Measurements from ENCODE around the gene RXRG. TPM values are rescaled to one million over a fixed set of nuclear protein-coding genes. Genes with fewer than 3 reads are reported as not detected.

The RXRG gene
- total and polyA plus RNA-seq, 2 donors (not counting 1 experiment from before 2014, with no cell fraction given), result not detected

DNA sequence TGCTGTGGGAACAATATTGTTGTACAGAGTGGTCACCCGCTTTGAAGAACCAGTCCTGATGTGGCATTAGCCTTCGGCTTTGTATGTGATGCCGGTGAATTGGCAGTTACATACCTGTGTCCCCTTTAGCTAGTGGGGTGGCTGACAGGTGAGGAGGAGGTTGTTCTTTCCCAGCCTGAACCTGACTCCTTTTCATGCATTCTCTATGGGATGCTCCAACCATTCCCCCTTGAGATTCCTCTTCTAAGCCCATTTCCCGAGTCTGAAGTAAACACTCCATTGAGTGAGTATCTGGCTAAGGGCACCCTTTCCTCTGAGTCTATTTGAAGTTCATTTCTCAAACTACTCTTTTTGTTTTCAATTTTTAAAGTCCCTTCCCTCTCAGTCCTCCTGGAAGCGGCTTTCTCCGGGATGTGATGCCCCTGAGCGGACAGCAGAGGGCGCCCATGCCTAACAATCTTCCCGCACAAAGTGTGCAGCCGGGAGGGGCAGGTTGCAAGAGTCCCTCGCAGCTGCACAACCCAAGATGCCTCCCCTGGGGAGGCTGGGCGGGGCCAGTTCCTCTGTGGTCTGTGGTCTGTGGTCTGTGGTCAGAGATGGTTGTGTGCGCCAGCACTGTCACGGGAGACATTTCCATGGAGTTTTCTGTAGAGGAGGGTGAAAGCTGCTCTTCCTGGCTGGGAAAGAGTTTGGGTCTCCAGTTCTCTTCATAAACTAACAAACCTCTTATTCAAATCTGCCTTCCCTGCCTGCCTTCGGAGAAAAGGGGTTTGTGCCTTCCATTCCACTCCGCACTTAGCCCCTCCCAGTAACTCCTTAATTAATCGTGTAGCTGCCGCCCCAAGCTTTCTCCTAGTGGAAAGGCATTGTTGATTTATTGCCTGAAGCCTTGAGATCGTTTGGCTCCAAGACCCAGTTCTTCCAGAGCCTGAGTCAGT is 52.0 kb downstream of the RXRG start:
- intact Hi-C loops (cut with micrococcal nuclease), result loop anchor here (1.0 to 10.0 kb wide), 5 partner anchors 200 to 772 kb away; partner anchors contain the start of genes ALDH9A1, FAM78B and MGST3
- peaks cover 0 to 10% (median 2%) of the 10 kb centered on the region in 3 donors for H3K9me3 ChIP-seq (ENCODE audit: control extremely low read depth in 1 of 3, control insufficient read depth in 2 of 3, insufficient read depth in 1 of 3, low read length in 2 of 3)
- WGBS (ENCODE audit: insufficient coverage), result 18% methylated on average over 12 of the region's 19 CpGs
- TF ChIP-seq EZH2 (IDR thresholded peaks at IDR 0.05; ENCODE audit: borderline replicate concordance, insufficient read depth, low read depth, low read length, poor library complexity, severe bottlenecking) (no peak), CTCF (IDR thresholded peaks at IDR 0.05) (peak; percentile 93)
- H3K4me1 ChIP-seq (ENCODE audit: control insufficient read depth in 2 of 2, insufficient read depth in 2 of 2, low read length in 2 of 2), result peaks cover 20 to 33% of the 10 kb centered on the region in 2 donors
- no peaks in the 10 kb centered on the region for H3K79me2 ChIP-seq (ENCODE audit: control insufficient read depth, insufficient read depth, low read length)
- H3K27me3 ChIP-seq (replicated peaks in 1 of 4; ENCODE audit: control extremely low read depth in 1 of 4, control insufficient read depth in 3 of 4, insufficient read depth in 4 of 4, low read length in 3 of 4), result peaks cover 0 to 84% (median 75%) of the 10 kb centered on the region in 4 experiments
- no peaks in the 10 kb centered on the region for H3K36me3 ChIP-seq (replicated peaks in 1 of 2; ENCODE audit: control extremely low read depth in 1 of 2, control insufficient read depth in 1 of 2, extremely low read depth in 1 of 2, insufficient read depth in 2 of 2, low read length in 1 of 2)
- ATAC-seq (ENCODE audit: low read depth) (peak; percentile 99), DNase-seq (peak; percentile 94)
- peak overlapping the region; percentile 72 for H3K4me2 ChIP-seq (replicated peaks; ENCODE audit: low read depth, low read length, poor library complexity, severe bottlenecking)
- H3K9ac ChIP-seq (ENCODE audit: low read length), result peak overlapping the region; percentile 36
- peak overlapping the region; percentile 91 for H3K27ac Mint-ChIP-seq
- H3K4me3 Mint-ChIP-seq, result peak overlapping the region; percentile 55
- H3K27ac ChIP-seq (ENCODE audit: low read length in 2 of 2), result no peak overlapping the region
- POLR2A ChIA-PET, result no interaction called here
- H3K4me3 ChIP-seq (ENCODE audit: control extremely low read depth in 1 of 5, extremely low read depth in 1 of 5, insufficient read depth in 1 of 5, low read depth in 2 of 5, low read length in 4 of 5), result peak overlapping the region in 1 of 5 experiments; percentile 24
- H3K27me3 Mint-ChIP-seq, result peaks cover 82% of the 10 kb centered on the region
- H3K9me3 Mint-ChIP-seq (ENCODE audit: insufficient read depth), result no peaks in the 10 kb centered on the region
- no peak overlapping the region for H2AFZ ChIP-seq (ENCODE audit: insufficient read depth, low read depth, low read length, poor library complexity, severe bottlenecking)
- CTCF ChIA-PET, result interaction anchor here (0.7 to 10.0 kb wide), 24 partner anchors 10 to 1086 kb away, joined by 3 to 206 read pairs (median 4); no protein-coding TSS in a partner anchor
- no peaks in the 10 kb centered on the region for H4K20me1 ChIP-seq (ENCODE audit: control insufficient read depth, insufficient read depth, low read length, poor library complexity, severe bottlenecking)
- H3K4me1 Mint-ChIP-seq, result peaks cover 15% of the 10 kb centered on the region

All from B cell (primary cell).